ENCODE results near the gene XRN1.
"Not testable (repeated sequence)": the region's sequence is repeated elsewhere in the genome, so short reads cannot be mapped to it uniquely, and the experiment has no call there.

Gene XRN1
- 308 to 309 reads per million in 2 donors for total RNA-seq

- peak; percentile 90 for DNase-seq
Observed at GRCh38 chr3:142447852-142448823, at the start of gene XRN1. Gene XRN1 (minus strand): TSS chr3:142448037. CDS start chr3:142447944, 93 bp downstream.

- DNase-seq = no peak
Observed at GRCh38 chr3:142495103-142495502, 47.3 kb upstream of the XRN1 start.

- no peak for DNase-seq
Observed at GRCh38 chr3:142492184-142492583, 44.3 kb upstream of the XRN1 start.

- DNase-seq = no peak
Observed at GRCh38 chr3:142489572-142490323, 41.9 kb upstream of the XRN1 start.

DNA sequence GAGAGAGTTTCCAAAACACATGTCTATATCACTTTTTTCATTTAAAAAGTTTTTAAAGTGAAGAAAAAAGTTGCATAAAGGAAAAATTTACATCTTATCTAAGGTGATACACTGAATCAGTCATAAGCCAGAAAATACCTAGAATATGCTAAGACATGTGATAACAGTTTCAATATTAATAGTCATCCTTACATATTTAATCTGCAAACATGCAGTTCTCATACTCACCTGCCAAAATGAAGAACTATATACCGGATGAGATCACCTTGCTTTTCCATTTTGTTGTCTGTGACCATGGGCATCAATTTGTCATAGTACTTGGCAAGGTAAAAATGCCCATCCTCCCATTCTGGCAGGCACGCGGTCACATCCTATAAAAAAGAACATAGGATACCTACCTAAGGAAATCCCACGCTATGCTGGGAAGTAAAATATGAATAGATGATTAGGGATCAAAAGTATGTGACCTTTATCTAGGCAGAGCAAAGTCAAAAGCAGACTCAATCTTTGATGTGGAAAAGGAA, 37.1 kb upstream of the XRN1 start:
- no peak for DNase-seq

- DNase-seq = no peak
Observed at GRCh38 chr3:142481196-142481595, 33.4 kb upstream of the XRN1 start.

DNA sequence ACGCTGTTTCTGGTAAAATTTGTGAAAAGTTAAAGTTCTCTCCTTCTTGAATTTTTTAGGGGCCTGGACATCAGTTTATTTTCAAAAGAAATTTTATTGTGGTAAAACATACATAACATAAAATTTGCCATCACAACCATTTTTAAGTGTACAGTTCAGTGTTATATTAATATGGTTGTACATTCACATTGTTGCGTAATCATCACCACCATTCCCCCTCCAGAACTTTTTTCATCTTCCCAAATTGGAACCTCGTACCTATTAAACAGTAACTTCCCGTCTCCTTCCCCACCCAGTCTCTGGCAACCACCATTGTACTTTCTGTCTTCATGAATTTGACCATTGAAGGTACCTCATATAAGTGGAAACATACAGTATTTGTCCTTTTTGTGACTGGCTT, 23.0 kb upstream of the XRN1 start:
- DNase-seq = no peak

DNA sequence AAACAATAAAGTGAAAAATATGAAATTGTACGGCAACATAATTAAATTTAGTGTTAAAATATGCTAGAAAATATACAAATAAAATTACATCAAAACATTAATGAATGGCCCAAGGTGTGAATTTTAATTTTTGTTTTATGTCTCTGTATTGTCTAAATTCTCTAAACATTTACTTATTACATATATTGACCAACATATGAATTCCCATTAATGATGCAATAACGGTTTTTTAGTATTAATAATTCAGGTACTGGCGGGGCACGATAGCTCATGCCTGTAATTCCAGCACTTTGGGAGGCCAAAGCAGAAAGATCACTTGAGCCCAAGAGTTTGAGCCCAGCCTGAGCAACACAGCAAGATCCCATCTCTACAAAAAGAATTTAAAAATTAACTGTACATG, 20.6 kb upstream of the XRN1 start:
- no peak for DNase-seq

- no peak for DNase-seq
Observed at GRCh38 chr3:142467768-142468167, 19.9 kb upstream of the XRN1 start.

- DNase-seq = no peak
Observed at GRCh38 chr3:142460689-142461088, 12.9 kb upstream of the XRN1 start.

- no peak for DNase-seq
Observed at GRCh38 chr3:142459929-142460328, 12.1 kb upstream of the XRN1 start.

GRCh38 chr3:142459096-142459495, 11.3 kb upstream of the XRN1 start:
- no peak for DNase-seq

DNA sequence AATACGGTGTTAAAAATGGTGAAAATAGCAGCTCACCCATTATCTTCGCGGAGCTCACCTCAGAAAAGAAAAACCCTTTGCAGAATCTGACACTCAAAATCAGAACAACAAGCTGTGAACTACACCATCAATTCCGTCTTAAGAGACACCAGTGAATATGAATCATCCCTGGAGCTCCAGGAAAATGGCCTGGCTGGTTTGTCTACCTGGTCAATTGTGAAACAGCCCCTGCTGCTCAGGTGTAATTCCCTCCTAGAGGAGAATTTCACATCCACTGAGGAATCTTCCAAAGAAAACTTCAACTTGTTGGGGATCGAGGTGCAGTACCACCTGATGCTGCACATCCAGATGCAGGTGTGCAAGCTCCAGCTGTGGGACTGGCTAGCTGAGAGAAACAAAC, 3.0 kb upstream of the XRN1 start:
- no peak for DNase-seq

GRCh38 chr3:142450189-142450588, 2.4 kb upstream of the XRN1 start:
- no peak for DNase-seq

DNA sequence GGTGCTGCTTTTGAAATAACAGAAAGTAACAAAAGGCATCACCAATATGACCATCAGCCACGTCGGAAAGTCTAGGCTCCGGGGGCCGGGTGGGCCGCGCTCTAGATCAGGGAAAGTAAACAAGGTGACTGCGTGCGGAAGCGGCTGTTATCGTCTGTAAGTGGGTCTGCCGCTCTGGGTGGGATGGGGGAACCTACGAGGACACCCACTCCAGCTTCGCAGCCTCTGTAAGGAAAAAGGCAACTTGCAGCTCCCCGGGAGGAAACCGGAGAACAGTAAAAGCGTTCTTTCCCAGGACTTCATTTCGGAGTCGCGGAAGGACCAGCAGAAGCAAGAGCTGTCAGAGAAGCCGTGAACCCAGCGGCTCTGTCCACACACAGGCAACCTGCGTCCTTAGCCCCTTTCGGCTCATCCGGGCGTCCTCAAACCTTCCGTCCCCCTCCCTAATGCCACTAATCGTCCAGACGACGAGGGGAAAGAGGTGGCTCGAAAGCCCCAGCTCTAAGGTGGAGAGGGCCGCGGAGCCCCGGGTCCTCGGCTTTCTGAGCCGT, 461 bp downstream of the XRN1 start:
- DNase-seq = peak; percentile 4

DNA sequence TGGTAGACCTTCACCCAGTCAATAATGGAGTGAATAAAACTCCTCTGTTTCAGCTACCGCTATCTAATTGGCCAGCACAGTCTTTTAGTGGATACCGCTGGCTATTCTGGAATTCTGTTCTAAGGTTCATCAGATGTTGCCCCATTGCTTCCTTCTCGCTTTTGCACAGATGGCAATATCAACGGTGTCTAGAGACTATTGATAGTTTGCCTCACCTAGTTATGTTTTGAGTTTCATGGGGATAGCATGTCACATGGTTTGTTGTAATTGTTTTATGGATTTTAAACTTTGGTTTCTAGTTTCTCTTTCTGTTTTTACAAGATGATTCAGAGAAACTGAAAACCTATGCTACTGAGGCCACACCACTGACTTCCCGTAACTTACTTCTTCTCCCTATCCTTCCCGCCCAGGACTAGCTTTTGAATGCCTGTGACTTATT, 2.0 kb downstream of the XRN1 start:
- DNase-seq = no peak

- DNase-seq = no peak
Observed at GRCh38 chr3:142444343-142444742, 3.5 kb downstream of the XRN1 start.

GRCh38 chr3:142443060-142443459, 4.8 kb downstream of the XRN1 start:
- not testable (repeated sequence) for DNase-seq

GRCh38 chr3:142439499-142440220, 8.2 kb downstream of the XRN1 start:
- not testable (repeated sequence) for DNase-seq

DNA sequence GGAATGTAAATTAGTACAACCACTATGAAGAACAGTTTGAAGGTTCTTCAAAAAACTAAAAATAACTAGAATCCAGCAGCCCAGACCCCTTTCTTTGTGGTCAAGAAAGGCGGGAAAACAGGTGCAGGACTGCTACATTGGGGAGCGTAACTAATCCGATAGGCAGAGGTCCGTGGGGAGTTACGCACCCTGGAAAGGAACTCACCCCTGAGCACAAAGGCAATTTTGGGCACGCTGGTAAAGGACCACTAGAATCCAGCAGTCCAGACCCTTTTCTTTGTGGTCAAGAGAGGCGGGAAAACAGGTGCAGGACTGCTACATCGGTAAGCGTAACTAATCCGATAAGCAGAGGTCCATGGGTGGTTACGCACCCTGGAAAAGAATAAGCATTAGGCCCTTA, 9.7 kb downstream of the XRN1 start:
- not testable (repeated sequence) for DNase-seq

- no peak for DNase-seq
Observed at GRCh38 chr3:142436951-142437585, 10.8 kb downstream of the XRN1 start.

DNA sequence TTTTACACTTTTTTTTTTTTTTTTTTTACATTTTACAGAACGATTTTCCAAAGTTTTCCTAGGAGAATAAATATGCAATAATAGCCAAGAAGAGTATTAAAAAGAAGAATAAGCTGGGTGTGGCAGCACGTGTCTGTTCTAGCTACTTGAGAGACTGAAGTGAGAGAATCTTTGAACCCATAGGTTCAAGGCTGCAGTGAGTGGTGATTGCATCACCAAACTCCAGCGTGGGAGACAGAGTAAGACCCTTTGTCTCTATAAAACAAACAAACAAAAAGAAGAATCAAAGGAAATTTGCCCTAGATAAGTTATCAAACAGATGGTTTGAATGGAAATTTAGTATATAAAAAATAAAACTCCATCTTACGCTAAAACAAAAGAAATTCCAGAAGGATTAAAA, 13.3 kb downstream of the XRN1 start:
- no peak for DNase-seq

All from activated gamma-delta T cell (primary cell).